Stimulated activated effector memory CD8-positive, alpha-beta T cell treated with anti-CD3 and anti-CD28 coated beads, Interleukin-12 subunit alpha, Interleukin-12 subunit beta, amount 100 ng/mL, for 72 hours (primary cell): Measurements from ENCODE around the gene STK24.
"Not testable (repeated sequence)": the region's sequence is repeated elsewhere in the genome, so short reads cannot be mapped to it uniquely, and the experiment has no call there.

Experiments
- ATAC-seq: fragments of 150-1000 bp; cut with Tn5 transposase; 2 replicates; pipeline ENCODE4 v1.10.0; 2021
- DNase-seq, 2 donors: peaks; one replicate each; pipeline ENCODE4 v3.0.0; 2021 to 2022; ENCODE audit warnings: low spot score in 2 of 2
- H3K27ac Mint-ChIP-seq: one replicate; pipeline ENCODE4 v1.8.0; 2022; ENCODE audit warnings: mild to moderate bottlenecking, mixed read lengths
- H3K36me3 Mint-ChIP-seq: one replicate; pipeline ENCODE4 v1.8.0; 2022; ENCODE audit warnings: mild to moderate bottlenecking, mixed read lengths
- H3K4me1 Mint-ChIP-seq: one replicate; pipeline ENCODE4 v1.8.0; 2022; ENCODE audit warnings: mixed read lengths
- H3K4me3 Mint-ChIP-seq: one replicate; pipeline ENCODE4 v1.8.0; 2022; ENCODE audit warnings: mild to moderate bottlenecking, mixed read lengths
- H3K9me3 Mint-ChIP-seq: one replicate; pipeline ENCODE4 v1.8.0; 2022; ENCODE audit warnings: mixed read lengths

STK24 gene

GRCh38 chr13:98416408-98416807 lies 160.5 kb downstream of the STK24 start:
- ATAC-seq = no peak

GRCh38 chr13:98415326-98416070 lies 161.4 kb downstream of the STK24 start:
- Mint-ChIP-seq H3K27ac (no peak overlapping the region), H3K4me3 (no peak overlapping the region), H3K36me3 (no peaks in the 10 kb centered on the region), H3K9me3 (peaks cover 5% of the 10 kb centered on the region), H3K4me1 (no peaks in the 10 kb centered on the region)
- ATAC-seq = no peak
- no peak for DNase-seq

More at GRCh38 chr13:98416408-98416807, 160.5 kb downstream of the STK24 start:
- H3K36me3 Mint-ChIP-seq = no peaks in the 10 kb centered on the region
- no peak overlapping the region for H3K27ac Mint-ChIP-seq
- H3K9me3 Mint-ChIP-seq = peaks cover 5% of the 10 kb centered on the region
- H3K4me3 Mint-ChIP-seq = no peak overlapping the region
- DNase-seq = no peak
- no peaks in the 10 kb centered on the region for H3K4me1 Mint-ChIP-seq

GRCh38 chr13:98413796-98414195 lies 163.1 kb downstream of the STK24 start:
- no peaks in the 10 kb centered on the region for H3K4me1 Mint-ChIP-seq
- H3K36me3 Mint-ChIP-seq = no peaks in the 10 kb centered on the region
- ATAC-seq (no peak), DNase-seq (no peak)
- H3K27ac Mint-ChIP-seq = no peak overlapping the region
- peaks cover 5% of the 10 kb centered on the region for H3K9me3 Mint-ChIP-seq
- H3K4me3 Mint-ChIP-seq = no peak overlapping the region

GRCh38 chr13:98413278-98413677 lies 163.6 kb downstream of the STK24 start:
- H3K27ac Mint-ChIP-seq, H3K4me3 Mint-ChIP-seq, H3K9me3 Mint-ChIP-seq, H3K4me1 Mint-ChIP-seq, DNase-seq, ATAC-seq, H3K36me3 Mint-ChIP-seq: not testable (repeated sequence)

- no peaks in the 10 kb centered on the region for H3K36me3 Mint-ChIP-seq
- ATAC-seq (no peak), DNase-seq (no peak)
- no peak overlapping the region for H3K4me3 Mint-ChIP-seq
- no peaks in the 10 kb centered on the region for H3K4me1 Mint-ChIP-seq
- H3K9me3 Mint-ChIP-seq = peaks cover under 1% of the 10 kb centered on the region
- no peak overlapping the region for H3K27ac Mint-ChIP-seq
Observed at GRCh38 chr13:98411617-98412265, 165.2 kb downstream of the STK24 start.

- no peak overlapping the region for H3K4me3 Mint-ChIP-seq
- no peaks in the 10 kb centered on the region for H3K4me1 Mint-ChIP-seq
- DNase-seq (no peak), ATAC-seq (no peak)
- no peak overlapping the region for H3K27ac Mint-ChIP-seq
- H3K9me3 Mint-ChIP-seq = no peaks in the 10 kb centered on the region
- no peaks in the 10 kb centered on the region for H3K36me3 Mint-ChIP-seq
Observed at GRCh38 chr13:98411013-98411412, 165.9 kb downstream of the STK24 start.

- ATAC-seq = no peak
- H3K4me1 Mint-ChIP-seq = no peaks in the 10 kb centered on the region
- H3K9me3 Mint-ChIP-seq = no peaks in the 10 kb centered on the region
- no peak overlapping the region for H3K27ac Mint-ChIP-seq
- H3K36me3 Mint-ChIP-seq = no peaks in the 10 kb centered on the region
- no peak for DNase-seq
- H3K4me3 Mint-ChIP-seq = no peak overlapping the region
Observed at GRCh38 chr13:98410612-98411011, 166.3 kb downstream of the STK24 start.

- no peak overlapping the region for H3K4me3 Mint-ChIP-seq
- H3K36me3 Mint-ChIP-seq = no peaks in the 10 kb centered on the region
- H3K27ac Mint-ChIP-seq = no peak overlapping the region
- H3K4me1 Mint-ChIP-seq = no peaks in the 10 kb centered on the region
- ATAC-seq (no peak), DNase-seq (no peak)
- no peaks in the 10 kb centered on the region for H3K9me3 Mint-ChIP-seq
Observed at GRCh38 chr13:98409281-98409680, 167.6 kb downstream of the STK24 start.

GRCh38 chr13:98407575-98407974 lies 169.3 kb downstream of the STK24 start:
- DNase-seq (no peak), ATAC-seq (no peak)
- no peaks in the 10 kb centered on the region for H3K36me3 Mint-ChIP-seq
- H3K9me3 Mint-ChIP-seq = no peaks in the 10 kb centered on the region
- no peak overlapping the region for H3K4me3 Mint-ChIP-seq
- H3K27ac Mint-ChIP-seq = no peak overlapping the region
- H3K4me1 Mint-ChIP-seq = no peaks in the 10 kb centered on the region

GRCh38 chr13:98406971-98407370 lies 169.9 kb downstream of the STK24 start:
- Mint-ChIP-seq H3K9me3 (no peaks in the 10 kb centered on the region), H3K36me3 (no peaks in the 10 kb centered on the region), H3K4me3 (no peak overlapping the region), H3K4me1 (no peaks in the 10 kb centered on the region), H3K27ac (no peak overlapping the region)
- no peak for DNase-seq
- no peak for ATAC-seq

- H3K36me3 Mint-ChIP-seq = no peaks in the 10 kb centered on the region
- DNase-seq (no peak), ATAC-seq (no peak)
- no peaks in the 10 kb centered on the region for H3K9me3 Mint-ChIP-seq
- no peak overlapping the region for H3K27ac Mint-ChIP-seq
- no peak overlapping the region for H3K4me3 Mint-ChIP-seq
- H3K4me1 Mint-ChIP-seq = no peaks in the 10 kb centered on the region
Observed at GRCh38 chr13:98406427-98406826, 170.5 kb downstream of the STK24 start.

GRCh38 chr13:98405690-98406344 lies 171.1 kb downstream of the STK24 start:
- no peaks in the 10 kb centered on the region for H3K4me1 Mint-ChIP-seq
- no peaks in the 10 kb centered on the region for H3K36me3 Mint-ChIP-seq
- no peaks in the 10 kb centered on the region for H3K9me3 Mint-ChIP-seq
- no peak overlapping the region for H3K4me3 Mint-ChIP-seq
- ATAC-seq = no peak
- no peak overlapping the region for H3K27ac Mint-ChIP-seq
- DNase-seq = no peak

- Mint-ChIP-seq H3K27ac (no peak overlapping the region), H3K36me3 (no peaks in the 10 kb centered on the region), H3K4me1 (no peaks in the 10 kb centered on the region), H3K4me3 (no peak overlapping the region), H3K9me3 (no peaks in the 10 kb centered on the region)
- DNase-seq (no peak), ATAC-seq (no peak)
Observed at GRCh38 chr13:98405107-98405571, 171.8 kb downstream of the STK24 start.

- H3K27ac Mint-ChIP-seq = no peak overlapping the region
- H3K9me3 Mint-ChIP-seq = no peaks in the 10 kb centered on the region
- no peak overlapping the region for H3K4me3 Mint-ChIP-seq
- no peaks in the 10 kb centered on the region for H3K36me3 Mint-ChIP-seq
- ATAC-seq = no peak
- no peak for DNase-seq
- no peaks in the 10 kb centered on the region for H3K4me1 Mint-ChIP-seq
Observed at GRCh38 chr13:98403076-98403475, 173.8 kb downstream of the STK24 start.

GRCh38 chr13:98401934-98402333 lies 175.0 kb downstream of the STK24 start:
- Mint-ChIP-seq H3K9me3 (no peaks in the 10 kb centered on the region), H3K4me3 (no peak overlapping the region), H3K4me1 (no peaks in the 10 kb centered on the region), H3K27ac (no peak overlapping the region), H3K36me3 (no peaks in the 10 kb centered on the region)
- DNase-seq (no peak), ATAC-seq (no peak)

GRCh38 chr13:98399756-98400155 lies 177.2 kb downstream of the STK24 start:
- Mint-ChIP-seq H3K9me3 (no peaks in the 10 kb centered on the region), H3K4me3 (no peak overlapping the region), H3K4me1 (no peaks in the 10 kb centered on the region), H3K36me3 (no peaks in the 10 kb centered on the region), H3K27ac (no peak overlapping the region)
- no peak for ATAC-seq
- DNase-seq = no peak
